Stimulated activated CD4-positive, alpha-beta T cell treated with anti-CD3 and anti-CD28 coated beads, Interleukin-2, amount 100 ng/mL, for 48 hours (primary cell): ENCODE data around the gene SLC2A1.

ENCODE experiments used
- DNase-seq, 2 donors: peaks; one replicate each; pipeline ENCODE4 v3.0.0-alpha.2; 2020

Gene SLC2A1

GRCh38 chr1:42888013-42888633 is 70.5 kb downstream of the SLC2A1 start:
- no peak for DNase-seq

GRCh38 chr1:42887366-42887765 is 71.3 kb downstream of the SLC2A1 start:
- DNase-seq, result no peak

- DNase-seq, result no peak
These were observed 71.9 kb downstream of the SLC2A1 start for GRCh38 chr1:42886800-42887199.

- no peak for DNase-seq
These were observed 72.5 kb downstream of the SLC2A1 start for GRCh38 chr1:42886046-42886739.

- no peak for DNase-seq
These were observed 78.3 kb downstream of the SLC2A1 start for GRCh38 chr1:42880384-42880783.

- no peak for DNase-seq
These were observed 81.3 kb downstream of the SLC2A1 start for GRCh38 chr1:42877380-42877779.

GRCh38 chr1:42876009-42876408 is 82.7 kb downstream of the SLC2A1 start:
- no peak for DNase-seq
